ENCODE results near the gene KDM8. TPM values are rescaled to one million over a fixed set of nuclear protein-coding genes. Genes with fewer than 3 reads are reported as not detected.

Gene KDM8
- total RNA-seq, 1 experiment from 2014 or later, result 15.5 TPM

GRCh38 chr16:27208796-27209195 lies 5.5 kb downstream of the KDM8 start:
- no peak overlapping the region for H3K23ac ChIP-seq (ENCODE audit: insufficient read length, low read depth, low read length)

More at GRCh38 chr16:27208796-27209195, 5.5 kb downstream of the KDM8 start:
- Histone ChIP-seq H2BK120ac (ENCODE audit: low read depth, low read length, poor library complexity, severe bottlenecking) (no peak overlapping the region), H2BK12ac (ENCODE audit: insufficient read length, low read depth, low read length) (no peak overlapping the region), H3K23me2 (ENCODE audit: insufficient read length, low read depth, low read length, poor library complexity, severe bottlenecking) (no peaks in the 10 kb centered on the region), H4K20me1 (ENCODE audit: control insufficient read depth, insufficient read depth, insufficient read length) (no peaks in the 10 kb centered on the region), H2BK5ac (ENCODE audit: insufficient read length, low read length) (no peak overlapping the region), H3K18ac (ENCODE audit: insufficient read length, low read depth, low read length) (no peak overlapping the region), H3K14ac (ENCODE audit: insufficient read depth, low read length) (no peak overlapping the region), H2AK5ac (ENCODE audit: insufficient read length, low read length) (no peak overlapping the region), H2BK20ac (ENCODE audit: low read depth, low read length, poor library complexity, severe bottlenecking) (no peak overlapping the region), H3K79me2 (ENCODE audit: insufficient read depth, low read length) (no peaks in the 10 kb centered on the region), H3K4me1 (ENCODE audit: insufficient read depth, low read length) (no peaks in the 10 kb centered on the region), H3T11ph (ENCODE audit: low read length) (no peak overlapping the region), H3K27me3 (ENCODE audit: insufficient read depth, low read length) (no peaks in the 10 kb centered on the region), H2BK15ac (ENCODE audit: low read depth, low read length) (no peak overlapping the region), H3K9ac (ENCODE audit: extremely low read depth, insufficient read length, low read length) (no peak overlapping the region), H3K56ac (ENCODE audit: insufficient read length, low read depth, low read length) (no peak overlapping the region), H4K8ac (replicated peaks; ENCODE audit: insufficient read length, low read depth, low read length) (no peak overlapping the region), H3K27ac (ENCODE audit: insufficient read length, low read depth, low read length) (no peak overlapping the region), H3K4ac (ENCODE audit: low read depth, low read length) (no peak overlapping the region), H4K5ac (ENCODE audit: insufficient read length, low read depth, low read length) (no peak overlapping the region), H2AFZ (ENCODE audit: low read length) (no peak overlapping the region), H3K79me1 (ENCODE audit: insufficient read depth, low read depth, low read length, poor library complexity, severe bottlenecking) (no peaks in the 10 kb centered on the region), H4K91ac (ENCODE audit: insufficient read length, low read depth, low read length) (no peak overlapping the region), H3K9me3 (ENCODE audit: control insufficient read depth, low read depth, low read length) (no peaks in the 10 kb centered on the region), H3K4me2 (ENCODE audit: insufficient read depth, insufficient read length, low read length) (no peak overlapping the region)
- Mint-ChIP-seq H3K9me3 (no peaks in the 10 kb centered on the region; a peak in 1 of 5 replicates), H3K27ac (no peak overlapping the region), H3K27me3 (ENCODE audit: low read depth) (no peaks in the 10 kb centered on the region), H3K36me3 (ENCODE audit: insufficient read depth in 1 of 3, low read depth in 3 of 3) (peaks cover 0 to 14% (median 11%) of the 10 kb centered on the region in 3 experiments; a peak in 5 of 7 replicates), H3K4me1 (peaks cover 5% of the 10 kb centered on the region in 2 experiments), H3K4me3 (no peak overlapping the region)
- TF ChIP-seq CTCF (conservative IDR thresholded peaks at IDR 0.05), result no peak
- WGBS (ENCODE audit: extremely low coverage, insufficient read length, low lambda C conversion rate), result no CpG with 5 or more reads among the region's 3 CpGs
- no peak for DNase-seq
